Measurements from ENCODE around the gene SUPT3H. TPM values are rescaled to one million over a fixed set of nuclear protein-coding genes. Genes with fewer than 3 reads are reported as not detected.

Gene SUPT3H
- total RNA-seq, 1 donor, result 4.7 TPM

DNA sequence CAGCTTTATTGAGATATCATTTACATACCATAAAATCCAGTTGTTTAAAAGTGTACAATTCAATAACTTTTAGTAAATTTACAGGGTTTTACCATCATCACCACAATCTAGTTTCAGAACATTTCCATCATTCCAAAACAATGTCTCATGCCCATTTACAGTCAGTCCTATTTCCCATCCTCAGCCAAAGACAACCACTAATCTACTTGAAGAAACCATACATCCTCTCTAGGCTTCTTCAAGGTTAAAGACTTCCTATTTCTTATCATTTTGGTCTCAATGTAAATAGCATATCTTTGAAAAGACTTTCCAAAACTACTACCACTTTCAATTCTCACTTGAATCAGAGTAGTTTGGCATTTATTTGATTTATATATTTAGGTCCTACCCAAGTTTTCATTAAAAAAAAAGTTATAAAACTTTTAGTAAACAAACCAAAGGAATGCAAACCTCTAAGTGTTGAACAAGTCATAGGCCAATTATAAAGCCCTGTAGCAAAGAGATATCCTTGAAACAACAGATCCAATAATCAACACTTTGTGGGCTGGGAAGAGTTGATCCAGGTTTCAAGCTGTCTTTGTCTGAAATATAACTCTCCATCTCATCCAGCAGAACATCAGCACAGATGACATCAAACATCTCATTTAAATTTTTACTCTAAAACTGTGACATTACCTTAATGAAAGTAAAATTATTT is 260.9 kb downstream of the SUPT3H start:
- H3K4me3 ChIP-seq (ENCODE audit: insufficient read depth, low read length), result no peak overlapping the region
- H3K79me2 ChIP-seq (ENCODE audit: insufficient read depth, low read length), result no peaks in the 10 kb centered on the region
- no peak overlapping the region for H2AFZ ChIP-seq (ENCODE audit: low read length)
- H3K27ac ChIP-seq (ENCODE audit: low read depth, low read length), result peak overlapping the region; percentile 6
- peak; percentile 8 for DNase-seq (ENCODE audit: insufficient read length, low spot score, missing footprints)
- no peaks in the 10 kb centered on the region for H3K9me3 ChIP-seq (ENCODE audit: low read depth, low read length)
- H3K27me3 ChIP-seq (ENCODE audit: insufficient read depth, low read length), result no peaks in the 10 kb centered on the region
- TF ChIP-seq, protein P1, sequence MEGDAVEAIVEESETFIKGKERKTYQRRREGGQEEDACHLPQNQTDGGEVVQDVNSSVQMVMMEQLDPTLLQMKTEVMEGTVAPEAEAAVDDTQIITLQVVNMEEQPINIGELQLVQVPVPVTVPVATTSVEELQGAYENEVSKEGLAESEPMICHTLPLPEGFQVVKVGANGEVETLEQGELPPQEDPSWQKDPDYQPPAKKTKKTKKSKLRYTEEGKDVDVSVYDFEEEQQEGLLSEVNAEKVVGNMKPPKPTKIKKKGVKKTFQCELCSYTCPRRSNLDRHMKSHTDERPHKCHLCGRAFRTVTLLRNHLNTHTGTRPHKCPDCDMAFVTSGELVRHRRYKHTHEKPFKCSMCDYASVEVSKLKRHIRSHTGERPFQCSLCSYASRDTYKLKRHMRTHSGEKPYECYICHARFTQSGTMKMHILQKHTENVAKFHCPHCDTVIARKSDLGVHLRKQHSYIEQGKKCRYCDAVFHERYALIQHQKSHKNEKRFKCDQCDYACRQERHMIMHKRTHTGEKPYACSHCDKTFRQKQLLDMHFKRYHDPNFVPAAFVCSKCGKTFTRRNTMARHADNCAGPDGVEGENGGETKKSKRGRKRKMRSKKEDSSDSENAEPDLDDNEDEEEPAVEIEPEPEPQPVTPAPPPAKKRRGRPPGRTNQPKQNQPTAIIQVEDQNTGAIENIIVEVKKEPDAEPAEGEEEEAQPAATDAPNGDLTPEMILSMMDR (IDR thresholded peaks at IDR 0.05; ENCODE audit: extremely low read depth, low read depth, low read length), result no peak
- H4K20me1 ChIP-seq (ENCODE audit: insufficient read depth, low read length), result no peaks in the 10 kb centered on the region
- no peaks in the 10 kb centered on the region for H3K36me3 ChIP-seq (ENCODE audit: insufficient read depth, low read length)
- peak overlapping the region; percentile 25 for H3K4me2 ChIP-seq (ENCODE audit: insufficient read depth, low read length)
- peaks cover 15% of the 10 kb centered on the region for H3K4me1 ChIP-seq (ENCODE audit: insufficient read depth, low read length)

DNA sequence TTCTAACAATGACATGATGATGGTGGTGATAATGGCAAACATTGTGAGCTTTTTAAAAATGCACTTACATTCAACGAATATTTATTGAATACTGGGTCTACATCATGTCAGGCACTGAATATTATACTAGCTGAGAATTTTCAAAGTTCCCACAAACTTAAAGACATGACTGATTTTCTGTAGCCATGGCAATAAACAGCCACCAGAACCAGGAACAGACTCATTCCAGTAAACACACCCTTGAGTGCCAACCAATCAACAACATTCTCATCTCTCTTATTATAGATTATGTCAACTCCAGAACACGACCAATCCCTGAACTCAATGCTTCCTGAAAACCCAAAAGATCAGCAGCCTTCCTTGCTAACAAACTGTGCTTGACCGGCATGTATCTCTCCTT is 262.0 kb downstream of the SUPT3H start:
- no peak overlapping the region for H3K27ac ChIP-seq (ENCODE audit: low read depth, low read length)
- no peak overlapping the region for H3K4me3 ChIP-seq (ENCODE audit: insufficient read depth, low read length)
- peaks cover 15% of the 10 kb centered on the region for H3K4me1 ChIP-seq (ENCODE audit: insufficient read depth, low read length)
- H3K79me2 ChIP-seq (ENCODE audit: insufficient read depth, low read length), result no peaks in the 10 kb centered on the region
- H2AFZ ChIP-seq (ENCODE audit: low read length), result no peak overlapping the region
- TF ChIP-seq, protein P1 (IDR thresholded peaks at IDR 0.05; ENCODE audit: extremely low read depth, low read depth, low read length), result no peak
- H3K27me3 ChIP-seq (ENCODE audit: insufficient read depth, low read length), result no peaks in the 10 kb centered on the region
- no peaks in the 10 kb centered on the region for H3K9me3 ChIP-seq (ENCODE audit: low read depth, low read length)
- peak; percentile 3 for DNase-seq (ENCODE audit: insufficient read length, low spot score, missing footprints)
- H4K20me1 ChIP-seq (ENCODE audit: insufficient read depth, low read length), result no peaks in the 10 kb centered on the region
- H3K4me2 ChIP-seq (ENCODE audit: insufficient read depth, low read length), result no peak overlapping the region
- H3K36me3 ChIP-seq (ENCODE audit: insufficient read depth, low read length), result no peaks in the 10 kb centered on the region

DNA sequence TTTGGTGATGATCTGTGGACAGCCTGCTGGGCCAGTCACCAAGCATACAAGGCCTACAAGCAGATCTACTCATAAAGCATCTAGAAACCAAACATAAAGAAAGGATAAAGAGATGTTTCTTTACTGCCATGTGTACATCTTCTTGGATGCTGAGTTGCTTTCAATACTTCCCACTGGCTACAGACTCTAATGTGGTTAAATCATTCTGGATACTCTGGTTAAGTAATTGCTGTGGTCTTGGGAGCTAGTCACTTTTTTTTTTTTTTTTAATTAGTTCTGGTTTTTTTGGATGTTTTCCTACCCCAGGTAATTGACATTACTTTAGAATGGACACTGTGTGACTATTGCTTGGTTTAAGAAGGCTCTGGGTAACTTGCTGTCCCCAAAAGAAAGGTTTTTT is 265.0 kb downstream of the SUPT3H start:
- no peak overlapping the region for H3K4me2 ChIP-seq (ENCODE audit: insufficient read depth, low read length)
- DNase-seq (ENCODE audit: insufficient read length, low spot score, missing footprints), result no peak
- H3K36me3 ChIP-seq (ENCODE audit: insufficient read depth, low read length), result no peaks in the 10 kb centered on the region
- H3K27ac ChIP-seq (ENCODE audit: low read depth, low read length), result no peak overlapping the region
- TF ChIP-seq, protein P1 (IDR thresholded peaks at IDR 0.05; ENCODE audit: extremely low read depth, low read depth, low read length), result no peak
- no peaks in the 10 kb centered on the region for H4K20me1 ChIP-seq (ENCODE audit: insufficient read depth, low read length)
- H2AFZ ChIP-seq (ENCODE audit: low read length), result no peak overlapping the region
- H3K4me1 ChIP-seq (ENCODE audit: insufficient read depth, low read length), result peaks cover 15% of the 10 kb centered on the region
- H3K27me3 ChIP-seq (ENCODE audit: insufficient read depth, low read length), result no peaks in the 10 kb centered on the region
- no peak overlapping the region for H3K4me3 ChIP-seq (ENCODE audit: insufficient read depth, low read length)
- H3K79me2 ChIP-seq (ENCODE audit: insufficient read depth, low read length), result no peaks in the 10 kb centered on the region
- no peaks in the 10 kb centered on the region for H3K9me3 ChIP-seq (ENCODE audit: low read depth, low read length)

DNA sequence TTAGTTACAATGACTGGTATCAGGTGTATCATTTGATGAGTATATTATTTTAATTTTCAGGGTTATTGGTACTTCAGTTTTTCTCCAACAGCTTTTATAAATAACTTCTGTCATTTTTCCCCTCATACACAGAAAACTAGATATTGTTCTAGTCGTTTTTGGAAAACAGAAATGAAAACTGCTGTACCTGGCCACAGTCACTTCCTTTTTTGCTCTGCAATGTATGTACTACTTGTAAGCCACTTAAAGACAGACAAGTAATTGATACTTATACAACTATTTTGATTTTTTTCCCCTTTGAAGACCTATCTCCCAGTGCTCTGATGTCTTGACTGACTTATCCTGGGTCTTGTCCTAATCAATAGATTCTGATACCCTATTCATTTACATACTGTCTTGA is 268.2 kb downstream of the SUPT3H start:
- H2AFZ ChIP-seq (ENCODE audit: low read length), result no peak overlapping the region
- H4K20me1 ChIP-seq (ENCODE audit: insufficient read depth, low read length), result no peaks in the 10 kb centered on the region
- TF ChIP-seq, protein P1 (IDR thresholded peaks at IDR 0.05; ENCODE audit: extremely low read depth, low read depth, low read length), result no peak
- H3K36me3 ChIP-seq (ENCODE audit: insufficient read depth, low read length), result no peaks in the 10 kb centered on the region
- H3K4me3 ChIP-seq (ENCODE audit: insufficient read depth, low read length), result no peak overlapping the region
- H3K4me2 ChIP-seq (ENCODE audit: insufficient read depth, low read length), result no peak overlapping the region
- no peak for DNase-seq (ENCODE audit: insufficient read length, low spot score, missing footprints)
- no peaks in the 10 kb centered on the region for H3K9me3 ChIP-seq (ENCODE audit: low read depth, low read length)
- H3K79me2 ChIP-seq (ENCODE audit: insufficient read depth, low read length), result no peaks in the 10 kb centered on the region
- no peak overlapping the region for H3K27ac ChIP-seq (ENCODE audit: low read depth, low read length)
- H3K4me1 ChIP-seq (ENCODE audit: insufficient read depth, low read length), result peaks cover 7% of the 10 kb centered on the region
- H3K27me3 ChIP-seq (ENCODE audit: insufficient read depth, low read length), result no peaks in the 10 kb centered on the region

Measured in osteoblast (primary cell).